Neural cell (in vitro differentiated cells): ENCODE measurements around the gene JAGN1. TPM values are rescaled to one million over a fixed set of nuclear protein-coding genes. Genes with fewer than 3 reads are reported as not detected.
"Not testable (repeated sequence)": the region's sequence is repeated elsewhere in the genome, so short reads cannot be mapped to it uniquely, and the experiment has no call there.

Source experiments
- H2AFZ ChIP-seq: fragments of 200-600, 300-800 bp; sonication (generic), shearing (Covaris generic); 2 replicates; pipeline ENCODE4 v1.6.0; 2014; ENCODE audit warnings: low read depth, mild to moderate bottlenecking, antibody characterized with exemption, low read length, moderate library complexity
- H3F3A ChIP-seq: fragments of 200-600 bp; shearing (Covaris generic); 2 replicates; pipeline ENCODE4 v1.6.1; 2016; ENCODE audit warnings: mild to moderate bottlenecking, moderate library complexity, mixed read lengths, antibody characterized with exemption, low read length; ENCODE audit not compliant: insufficient read depth, poor library complexity, severe bottlenecking
- H3K27ac ChIP-seq: fragments of 200-600, 300-800 bp; sonication (generic), shearing (Covaris generic); 2 replicates; pipeline ENCODE4 v1.5.1; 2014; ENCODE audit warnings: mild to moderate bottlenecking, low read length, moderate library complexity
- H3K27me3 ChIP-seq: fragments of 300-800, 200-600 bp; sonication (generic), shearing (Covaris generic); 2 replicates; pipeline ENCODE4 v1.6.0; 2014; ENCODE audit warnings: mild to moderate bottlenecking, low read depth, low read length, moderate library complexity; ENCODE audit not compliant: insufficient read depth
- H3K36me3 ChIP-seq: fragments of 300-800, 200-600 bp; sonication (generic), shearing (Covaris generic); 2 replicates; pipeline ENCODE4 v1.5.1; 2014; ENCODE audit warnings: mild to moderate bottlenecking, antibody characterized with exemption, low read length, moderate library complexity; ENCODE audit not compliant: insufficient read depth
- H3K4me2 ChIP-seq: fragments of 300-800, 200-600 bp; sonication (generic), shearing (Covaris generic); 2 replicates; pipeline ENCODE4 v1.6.0; 2014; ENCODE audit warnings: mild to moderate bottlenecking, low read length
- H3K4me3 ChIP-seq: fragments of 300-800, 200-600 bp; sonication (generic), shearing (Covaris generic); 2 replicates; pipeline ENCODE4 v1.5.1; 2014; ENCODE audit warnings: mild to moderate bottlenecking, low read length, moderate library complexity
- H3K79me2 ChIP-seq: fragments of 200-600 bp; shearing (Covaris generic); replicated peaks from 2 replicates; pipeline ENCODE4 v1.6.0; 2014; ENCODE audit warnings: mild to moderate bottlenecking, low read length, moderate library complexity; ENCODE audit not compliant: insufficient read depth
- H3K9ac ChIP-seq: fragments of 300-800, 200-600 bp; sonication (generic), shearing (Covaris generic); 2 replicates; pipeline ENCODE4 v1.6.1; 2016; ENCODE audit warnings: mild to moderate bottlenecking, low read length, mixed read lengths
- H3K9me2 ChIP-seq: fragments of 200-600 bp; shearing (Covaris generic); 2 replicates; pipeline ENCODE4 v1.6.1; 2016; ENCODE audit warnings: mild to moderate bottlenecking, low read length, mixed read lengths; ENCODE audit not compliant: insufficient read depth
- H3K9me3 ChIP-seq: fragments of 200-600, 300-800 bp; sonication (generic), shearing (Covaris generic); 2 replicates; pipeline ENCODE4 v1.6.1; 2016; ENCODE audit warnings: mild to moderate bottlenecking, mixed run types, low read length, moderate library complexity, mixed read lengths
- H4K20me1 ChIP-seq: fragments of 200-600 bp; shearing (Covaris generic); 2 replicates; pipeline ENCODE4 v1.6.1; 2016; ENCODE audit warnings: mild to moderate bottlenecking, mixed run types; ENCODE audit not compliant: insufficient read depth
- EP300 ChIP-seq: fragments of 450-650 bp; conservative IDR thresholded peaks from 2 replicates; pipeline ENCODE4 v1.6.1; 2014; ENCODE audit warnings: antibody characterized with exemption, mild to moderate bottlenecking, moderate library complexity; ENCODE audit not compliant: poor library complexity, severe bottlenecking
- EZH2 ChIP-seq: fragments of 200-600, 300-800 bp; shearing (Covaris generic), sonication (generic); IDR thresholded peaks from 2 replicates; pipeline ENCODE4 v1.6.1; 2014; ENCODE audit warnings: antibody characterized with exemption, low read length, borderline replicate concordance, mild to moderate bottlenecking; ENCODE audit not compliant: insufficient read depth, poor library complexity, severe bottlenecking
- MXI1 ChIP-seq: fragments of 450-650 bp; conservative IDR thresholded peaks from 2 replicates; pipeline ENCODE4 v1.6.1; 2014; ENCODE audit warnings: antibody characterized with exemption, mild to moderate bottlenecking; ENCODE audit not compliant: poor library complexity, severe bottlenecking
- POLR2AphosphoS5 ChIP-seq: IDR thresholded peaks from 2 replicates; pipeline ENCODE4 v1.6.1; 2012
- RAD21 ChIP-seq: fragments of 450-650 bp; conservative IDR thresholded peaks from 2 replicates; pipeline ENCODE4 v1.6.1; 2014; ENCODE audit warnings: antibody characterized with exemption, mild to moderate bottlenecking, moderate library complexity
- SMC3 ChIP-seq: fragments of 450-650 bp; conservative IDR thresholded peaks from 2 replicates; pipeline ENCODE4 v1.6.1; 2014; ENCODE audit warnings: antibody characterized with exemption, mild to moderate bottlenecking, moderate library complexity; ENCODE audit not compliant: poor library complexity
- TAF1 ChIP-seq: IDR thresholded peaks from 2 replicates; pipeline ENCODE4 v1.6.1; 2012; ENCODE audit warnings: low read depth
- polyA plus RNA-seq: library from polyadenylated mRNA; depleted of rRNA; stranded (reverse); fragments of >200 nt; gene quantifications from 2 replicates; pipeline ENCODE4 v1.2.3, GENCODE V29; 2014
- TF ChIP-seq, protein P1 (sequence below): IDR thresholded peaks from 2 replicates; pipeline ENCODE4 v1.6.1; 2012; ENCODE audit warnings: borderline replicate concordance
- TF ChIP-seq, protein P2 (sequence below): fragments of 450-650 bp; IDR thresholded peaks from 2 replicates; pipeline ENCODE4 v1.5.1; 2014; ENCODE audit warnings: antibody characterized with exemption, mild to moderate bottlenecking, moderate library complexity; ENCODE audit not compliant: poor library complexity, severe bottlenecking

The JAGN1 gene
- polyA plus RNA-seq, 1 donor from 2014 or later, result 26.5 TPM

DNA sequence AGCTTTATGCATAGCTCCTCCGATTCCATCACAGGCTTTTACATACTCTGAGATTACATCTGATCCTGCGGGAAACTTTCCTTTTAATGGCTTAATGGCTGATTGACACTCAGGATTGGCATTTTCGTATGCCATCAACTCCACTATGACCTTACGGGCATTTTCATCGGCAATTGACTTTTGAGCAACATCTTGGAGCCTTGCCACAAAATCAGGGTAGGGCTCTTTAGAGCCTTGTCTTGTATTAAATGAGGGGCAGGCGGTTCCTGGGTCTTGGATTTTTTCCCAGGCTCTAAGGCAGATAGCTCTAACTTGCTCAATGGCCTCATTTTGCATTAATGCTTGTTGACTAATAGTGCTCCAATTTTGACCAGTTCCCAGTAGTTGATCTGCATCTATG, 38.5 kb upstream of the JAGN1 start:
- H3K79me2 ChIP-seq, H3K9ac ChIP-seq, H3K27me3 ChIP-seq, H3K9me2 ChIP-seq, H4K20me1 ChIP-seq, H3F3A ChIP-seq, H3K4me3 ChIP-seq, H3K4me2 ChIP-seq, H2AFZ ChIP-seq, H3K27ac ChIP-seq, H3K9me3 ChIP-seq, H3K36me3 ChIP-seq: not testable (repeated sequence)

DNA sequence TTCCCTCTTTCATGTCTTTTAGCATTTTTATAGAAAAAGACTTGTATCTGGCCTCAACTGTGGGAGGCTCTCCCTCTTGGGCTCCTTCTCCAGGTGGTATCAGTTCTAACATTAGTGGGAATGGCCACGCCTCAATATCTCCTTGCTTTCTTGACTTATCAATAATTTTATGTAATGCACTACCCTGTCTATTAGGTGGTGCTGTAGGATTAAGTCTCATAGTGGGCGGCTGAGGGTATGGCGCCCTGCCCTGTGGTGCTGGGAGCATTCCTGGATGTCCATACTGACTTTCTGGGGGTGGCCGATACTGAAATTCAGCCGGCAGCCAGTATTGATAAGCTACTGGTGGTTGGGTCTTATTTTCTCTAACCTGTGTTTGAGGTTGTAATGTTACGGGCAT, 37.9 kb upstream of the JAGN1 start:
- H2AFZ ChIP-seq, result no peak overlapping the region
- H3K36me3 ChIP-seq, result no peaks in the 10 kb centered on the region
- H3K27me3 ChIP-seq, result no peaks in the 10 kb centered on the region
- no peak overlapping the region for H3K27ac ChIP-seq
- no peaks in the 10 kb centered on the region for H3K9me2 ChIP-seq
- no peaks in the 10 kb centered on the region for H4K20me1 ChIP-seq
- H3F3A ChIP-seq, result no peaks in the 10 kb centered on the region
- no peak for TF ChIP-seq TAF1
- TF ChIP-seq, protein P1, sequence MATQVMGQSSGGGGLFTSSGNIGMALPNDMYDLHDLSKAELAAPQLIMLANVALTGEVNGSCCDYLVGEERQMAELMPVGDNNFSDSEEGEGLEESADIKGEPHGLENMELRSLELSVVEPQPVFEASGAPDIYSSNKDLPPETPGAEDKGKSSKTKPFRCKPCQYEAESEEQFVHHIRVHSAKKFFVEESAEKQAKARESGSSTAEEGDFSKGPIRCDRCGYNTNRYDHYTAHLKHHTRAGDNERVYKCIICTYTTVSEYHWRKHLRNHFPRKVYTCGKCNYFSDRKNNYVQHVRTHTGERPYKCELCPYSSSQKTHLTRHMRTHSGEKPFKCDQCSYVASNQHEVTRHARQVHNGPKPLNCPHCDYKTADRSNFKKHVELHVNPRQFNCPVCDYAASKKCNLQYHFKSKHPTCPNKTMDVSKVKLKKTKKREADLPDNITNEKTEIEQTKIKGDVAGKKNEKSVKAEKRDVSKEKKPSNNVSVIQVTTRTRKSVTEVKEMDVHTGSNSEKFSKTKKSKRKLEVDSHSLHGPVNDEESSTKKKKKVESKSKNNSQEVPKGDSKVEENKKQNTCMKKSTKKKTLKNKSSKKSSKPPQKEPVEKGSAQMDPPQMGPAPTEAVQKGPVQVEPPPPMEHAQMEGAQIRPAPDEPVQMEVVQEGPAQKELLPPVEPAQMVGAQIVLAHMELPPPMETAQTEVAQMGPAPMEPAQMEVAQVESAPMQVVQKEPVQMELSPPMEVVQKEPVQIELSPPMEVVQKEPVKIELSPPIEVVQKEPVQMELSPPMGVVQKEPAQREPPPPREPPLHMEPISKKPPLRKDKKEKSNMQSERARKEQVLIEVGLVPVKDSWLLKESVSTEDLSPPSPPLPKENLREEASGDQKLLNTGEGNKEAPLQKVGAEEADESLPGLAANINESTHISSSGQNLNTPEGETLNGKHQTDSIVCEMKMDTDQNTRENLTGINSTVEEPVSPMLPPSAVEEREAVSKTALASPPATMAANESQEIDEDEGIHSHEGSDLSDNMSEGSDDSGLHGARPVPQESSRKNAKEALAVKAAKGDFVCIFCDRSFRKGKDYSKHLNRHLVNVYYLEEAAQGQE, result no peak
- no peak for TF ChIP-seq SMC3
- no peak for TF ChIP-seq EP300
- TF ChIP-seq RAD21, result no peak
- TF ChIP-seq, protein P2, sequence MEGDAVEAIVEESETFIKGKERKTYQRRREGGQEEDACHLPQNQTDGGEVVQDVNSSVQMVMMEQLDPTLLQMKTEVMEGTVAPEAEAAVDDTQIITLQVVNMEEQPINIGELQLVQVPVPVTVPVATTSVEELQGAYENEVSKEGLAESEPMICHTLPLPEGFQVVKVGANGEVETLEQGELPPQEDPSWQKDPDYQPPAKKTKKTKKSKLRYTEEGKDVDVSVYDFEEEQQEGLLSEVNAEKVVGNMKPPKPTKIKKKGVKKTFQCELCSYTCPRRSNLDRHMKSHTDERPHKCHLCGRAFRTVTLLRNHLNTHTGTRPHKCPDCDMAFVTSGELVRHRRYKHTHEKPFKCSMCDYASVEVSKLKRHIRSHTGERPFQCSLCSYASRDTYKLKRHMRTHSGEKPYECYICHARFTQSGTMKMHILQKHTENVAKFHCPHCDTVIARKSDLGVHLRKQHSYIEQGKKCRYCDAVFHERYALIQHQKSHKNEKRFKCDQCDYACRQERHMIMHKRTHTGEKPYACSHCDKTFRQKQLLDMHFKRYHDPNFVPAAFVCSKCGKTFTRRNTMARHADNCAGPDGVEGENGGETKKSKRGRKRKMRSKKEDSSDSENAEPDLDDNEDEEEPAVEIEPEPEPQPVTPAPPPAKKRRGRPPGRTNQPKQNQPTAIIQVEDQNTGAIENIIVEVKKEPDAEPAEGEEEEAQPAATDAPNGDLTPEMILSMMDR, result no peak
- no peak for TF ChIP-seq EZH2
- no peak for TF ChIP-seq POLR2AphosphoS5
- no peak for TF ChIP-seq MXI1
- H3K9ac ChIP-seq, result no peak overlapping the region
- no peak overlapping the region for H3K4me3 ChIP-seq
- no peaks in the 10 kb centered on the region for H3K9me3 ChIP-seq
- no peaks in the 10 kb centered on the region for H3K79me2 ChIP-seq
- H3K4me2 ChIP-seq, result no peak overlapping the region

DNA sequence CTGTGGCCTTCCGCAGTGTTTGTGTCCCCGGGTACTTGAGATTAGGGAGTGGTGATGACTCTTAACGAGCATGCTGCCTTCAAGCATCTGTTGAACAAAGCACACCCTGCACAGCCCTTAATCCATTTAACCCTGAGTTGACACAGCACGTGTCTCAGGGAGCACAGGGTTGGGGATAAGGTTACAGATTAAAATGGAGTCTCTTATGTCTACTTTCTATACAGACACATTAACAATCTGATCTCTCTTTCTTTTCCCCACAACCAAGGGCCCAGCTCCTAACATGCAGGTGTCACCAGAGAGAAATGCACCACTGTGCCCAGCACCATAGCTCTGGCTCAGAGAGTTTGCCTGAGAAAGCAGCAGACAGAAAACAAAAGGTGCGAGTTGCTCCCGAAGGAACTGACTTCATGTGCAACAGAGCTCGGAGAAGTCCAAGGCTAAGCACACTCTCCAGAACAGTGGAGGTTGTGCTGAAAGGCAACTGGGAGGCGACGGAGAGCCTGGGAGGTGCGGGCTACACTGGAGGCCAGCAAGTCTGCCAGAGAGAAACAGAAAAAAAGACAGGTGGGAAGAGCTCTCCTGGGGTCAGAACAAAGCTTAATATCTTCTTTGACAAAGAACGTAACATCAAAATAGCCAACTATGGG, 36.0 kb upstream of the JAGN1 start:
- not testable (repeated sequence) for H3K36me3 ChIP-seq, H3K27me3 ChIP-seq, H3K9me3 ChIP-seq, H3K9ac ChIP-seq, H3F3A ChIP-seq, H3K79me2 ChIP-seq, H3K4me2 ChIP-seq, H2AFZ ChIP-seq, H3K27ac ChIP-seq, H3K9me2 ChIP-seq, H3K4me3 ChIP-seq, H4K20me1 ChIP-seq
